ENCODE results near the gene FASLG.

The FASLG gene

DNA sequence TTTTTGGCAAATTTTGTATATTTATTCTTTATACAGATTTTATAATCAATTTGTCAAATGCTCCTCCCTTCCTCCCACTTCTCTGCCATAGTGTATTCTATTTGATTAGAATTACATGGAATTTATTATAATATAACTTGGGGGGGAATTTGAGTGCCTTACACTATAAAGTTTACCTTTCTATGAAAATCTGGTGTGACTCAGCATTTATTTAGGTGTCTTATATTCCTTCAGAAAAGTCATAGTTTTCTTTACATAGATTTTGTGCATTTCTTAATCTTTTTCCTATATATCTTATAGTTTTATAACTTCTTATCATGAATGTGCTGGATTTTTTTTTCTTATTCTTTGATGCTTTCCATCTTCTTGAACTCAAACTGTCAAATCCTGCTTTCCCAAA, 21.3 kb downstream of the FASLG start:
- Histone ChIP-seq H3K27me3 (ENCODE audit: insufficient read depth, poor library complexity, severe bottlenecking) (no peaks in the 10 kb centered on the region), H3K4me3 (replicated peaks; ENCODE audit: insufficient read depth, low read length) (no peak overlapping the region), H3K27ac (replicated peaks) (no peak overlapping the region)
- no peak for DNase-seq (ENCODE audit: low read depth in 1 of 2, low spot score in 1 of 2)
- TF ChIP-seq SPI1 (IDR thresholded peaks at IDR 0.05; ENCODE audit: borderline replicate concordance, low read depth), result no peak
- no peak for TF ChIP-seq GABPA (IDR thresholded peaks at IDR 0.05; ENCODE audit: low read depth)
- TF ChIP-seq, protein P1, sequence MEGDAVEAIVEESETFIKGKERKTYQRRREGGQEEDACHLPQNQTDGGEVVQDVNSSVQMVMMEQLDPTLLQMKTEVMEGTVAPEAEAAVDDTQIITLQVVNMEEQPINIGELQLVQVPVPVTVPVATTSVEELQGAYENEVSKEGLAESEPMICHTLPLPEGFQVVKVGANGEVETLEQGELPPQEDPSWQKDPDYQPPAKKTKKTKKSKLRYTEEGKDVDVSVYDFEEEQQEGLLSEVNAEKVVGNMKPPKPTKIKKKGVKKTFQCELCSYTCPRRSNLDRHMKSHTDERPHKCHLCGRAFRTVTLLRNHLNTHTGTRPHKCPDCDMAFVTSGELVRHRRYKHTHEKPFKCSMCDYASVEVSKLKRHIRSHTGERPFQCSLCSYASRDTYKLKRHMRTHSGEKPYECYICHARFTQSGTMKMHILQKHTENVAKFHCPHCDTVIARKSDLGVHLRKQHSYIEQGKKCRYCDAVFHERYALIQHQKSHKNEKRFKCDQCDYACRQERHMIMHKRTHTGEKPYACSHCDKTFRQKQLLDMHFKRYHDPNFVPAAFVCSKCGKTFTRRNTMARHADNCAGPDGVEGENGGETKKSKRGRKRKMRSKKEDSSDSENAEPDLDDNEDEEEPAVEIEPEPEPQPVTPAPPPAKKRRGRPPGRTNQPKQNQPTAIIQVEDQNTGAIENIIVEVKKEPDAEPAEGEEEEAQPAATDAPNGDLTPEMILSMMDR (IDR thresholded peaks at IDR 0.05; ENCODE audit: insufficient read depth, low read length), result no peak
- no peak for TF ChIP-seq POLR2AphosphoS5 (IDR thresholded peaks at IDR 0.05; ENCODE audit: low read depth)
- TF ChIP-seq, protein P2, sequence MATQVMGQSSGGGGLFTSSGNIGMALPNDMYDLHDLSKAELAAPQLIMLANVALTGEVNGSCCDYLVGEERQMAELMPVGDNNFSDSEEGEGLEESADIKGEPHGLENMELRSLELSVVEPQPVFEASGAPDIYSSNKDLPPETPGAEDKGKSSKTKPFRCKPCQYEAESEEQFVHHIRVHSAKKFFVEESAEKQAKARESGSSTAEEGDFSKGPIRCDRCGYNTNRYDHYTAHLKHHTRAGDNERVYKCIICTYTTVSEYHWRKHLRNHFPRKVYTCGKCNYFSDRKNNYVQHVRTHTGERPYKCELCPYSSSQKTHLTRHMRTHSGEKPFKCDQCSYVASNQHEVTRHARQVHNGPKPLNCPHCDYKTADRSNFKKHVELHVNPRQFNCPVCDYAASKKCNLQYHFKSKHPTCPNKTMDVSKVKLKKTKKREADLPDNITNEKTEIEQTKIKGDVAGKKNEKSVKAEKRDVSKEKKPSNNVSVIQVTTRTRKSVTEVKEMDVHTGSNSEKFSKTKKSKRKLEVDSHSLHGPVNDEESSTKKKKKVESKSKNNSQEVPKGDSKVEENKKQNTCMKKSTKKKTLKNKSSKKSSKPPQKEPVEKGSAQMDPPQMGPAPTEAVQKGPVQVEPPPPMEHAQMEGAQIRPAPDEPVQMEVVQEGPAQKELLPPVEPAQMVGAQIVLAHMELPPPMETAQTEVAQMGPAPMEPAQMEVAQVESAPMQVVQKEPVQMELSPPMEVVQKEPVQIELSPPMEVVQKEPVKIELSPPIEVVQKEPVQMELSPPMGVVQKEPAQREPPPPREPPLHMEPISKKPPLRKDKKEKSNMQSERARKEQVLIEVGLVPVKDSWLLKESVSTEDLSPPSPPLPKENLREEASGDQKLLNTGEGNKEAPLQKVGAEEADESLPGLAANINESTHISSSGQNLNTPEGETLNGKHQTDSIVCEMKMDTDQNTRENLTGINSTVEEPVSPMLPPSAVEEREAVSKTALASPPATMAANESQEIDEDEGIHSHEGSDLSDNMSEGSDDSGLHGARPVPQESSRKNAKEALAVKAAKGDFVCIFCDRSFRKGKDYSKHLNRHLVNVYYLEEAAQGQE (IDR thresholded peaks at IDR 0.05; ENCODE audit: insufficient replicate concordance, low read depth), result no peak

DNA sequence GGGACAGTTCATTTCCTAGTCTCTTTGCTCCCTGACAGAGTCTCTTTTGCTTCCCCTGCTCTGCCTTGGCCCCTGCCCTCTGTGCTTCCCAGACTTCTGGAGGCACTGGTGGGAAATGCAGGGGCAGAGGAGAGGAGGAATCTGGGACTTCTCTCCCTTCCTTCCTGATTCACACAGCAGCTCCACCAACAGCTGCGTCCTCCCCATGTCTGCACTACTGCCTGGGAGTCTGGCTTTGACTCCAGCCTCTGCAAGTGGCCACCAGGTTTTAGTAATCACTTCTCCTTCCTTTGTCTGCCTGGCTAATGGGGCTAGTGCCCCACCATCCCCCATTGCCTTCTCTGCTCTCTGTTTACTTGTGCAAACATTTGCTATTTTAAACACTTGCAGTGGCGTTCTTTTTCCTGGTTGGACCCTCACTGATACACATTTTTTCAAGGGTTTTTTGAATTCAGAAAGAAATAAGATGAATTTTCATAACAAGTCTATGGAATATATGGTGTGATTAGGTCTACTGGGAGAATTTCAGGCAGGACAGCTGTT, 21.9 kb downstream of the FASLG start:
- no peak for DNase-seq (ENCODE audit: low read depth in 1 of 2, low spot score in 1 of 2)
- Histone ChIP-seq H3K27ac (replicated peaks) (no peak overlapping the region), H3K4me3 (replicated peaks; ENCODE audit: insufficient read depth, low read length) (no peak overlapping the region), H3K27me3 (ENCODE audit: insufficient read depth, poor library complexity, severe bottlenecking) (no peaks in the 10 kb centered on the region)
- TF ChIP-seq SPI1 (IDR thresholded peaks at IDR 0.05; ENCODE audit: borderline replicate concordance, low read depth) (no peak), POLR2AphosphoS5 (IDR thresholded peaks at IDR 0.05; ENCODE audit: low read depth) (no peak), GABPA (IDR thresholded peaks at IDR 0.05; ENCODE audit: low read depth) (no peak)
- TF ChIP-seq, protein P1 (IDR thresholded peaks at IDR 0.05; ENCODE audit: insufficient read depth, low read length), result no peak
- TF ChIP-seq, protein P2 (IDR thresholded peaks at IDR 0.05; ENCODE audit: insufficient replicate concordance, low read depth), result no peak

DNA sequence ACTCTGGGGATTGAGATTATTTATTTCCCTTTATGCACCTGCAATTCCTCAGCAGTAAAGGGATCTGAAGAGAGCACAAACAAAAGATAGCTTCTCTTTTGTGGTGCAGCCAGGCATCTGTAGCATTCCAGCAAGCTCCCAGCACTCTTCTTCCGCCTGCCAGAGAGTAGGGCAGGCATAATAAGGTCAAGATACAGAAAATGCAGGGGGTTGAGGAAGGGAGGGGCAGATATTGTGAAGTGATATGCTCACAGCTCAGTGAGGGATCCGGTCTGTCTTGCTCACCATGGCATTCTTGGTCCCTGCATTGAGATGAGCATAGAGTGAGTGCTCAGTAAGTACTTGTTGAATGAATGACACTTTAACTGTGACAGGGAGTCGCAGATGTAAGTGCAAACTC, 23.9 kb downstream of the FASLG start:
- H3K27me3 ChIP-seq (ENCODE audit: insufficient read depth, poor library complexity, severe bottlenecking), result no peaks in the 10 kb centered on the region
- DNase-seq (ENCODE audit: low read depth in 1 of 2, low spot score in 1 of 2), result no peak
- no peak overlapping the region for H3K4me3 ChIP-seq (replicated peaks; ENCODE audit: insufficient read depth, low read length)
- H3K27ac ChIP-seq (replicated peaks), result no peak overlapping the region
- TF ChIP-seq, protein P1 (IDR thresholded peaks at IDR 0.05; ENCODE audit: insufficient read depth, low read length), result no peak
- no peak for TF ChIP-seq POLR2AphosphoS5 (IDR thresholded peaks at IDR 0.05; ENCODE audit: low read depth)
- TF ChIP-seq SPI1 (IDR thresholded peaks at IDR 0.05; ENCODE audit: borderline replicate concordance, low read depth), result no peak
- TF ChIP-seq, protein P2 (IDR thresholded peaks at IDR 0.05; ENCODE audit: insufficient replicate concordance, low read depth), result no peak
- no peak for TF ChIP-seq GABPA (IDR thresholded peaks at IDR 0.05; ENCODE audit: low read depth)
